Natural killer cell (primary cell): ENCODE data around the gene PYCARD. TPM values are rescaled to one million over a fixed set of nuclear protein-coding genes. Genes with fewer than 3 reads are reported as not detected.

Experiments
- ATAC-seq, 3 donors: fragments of 150-1000 bp in 2 of 3; fragments of 200-7000 bp in 1 of 3; cut with Tn5 transposase; 1 replicate in 1 of 3; 2 replicates in 2 of 3; pipeline ENCODE4 v1.10.0; 2021; ENCODE audit warnings: mild to moderate bottlenecking in 2 of 3, moderate library complexity in 2 of 3
- DNase-seq, 2 donors: peaks; one replicate each; pipeline versions ENCODE4 v3.0.0 to v3.0.0-alpha.2; 2013 to 2021; ENCODE audit warnings: mixed read lengths in 1 of 2
- H3K27ac ChIP-seq: one replicate; pipeline ENCODE4 v1.5.1; 2013; ENCODE audit warnings: mild to moderate bottlenecking, low read length
- H3K27me3 ChIP-seq: one replicate; pipeline ENCODE4 v1.6.1; 2013; ENCODE audit warnings: low read length; ENCODE audit not compliant: control insufficient read depth, insufficient read depth
- H3K36me3 ChIP-seq: one replicate; pipeline ENCODE4 v1.6.1; 2013; ENCODE audit warnings: low read length; ENCODE audit not compliant: control insufficient read depth, insufficient read depth
- H3K4me1 ChIP-seq: one replicate; pipeline ENCODE4 v1.6.1; 2013; ENCODE audit warnings: low read length; ENCODE audit not compliant: control insufficient read depth, insufficient read depth
- H3K4me3 ChIP-seq: one replicate; pipeline ENCODE4 v1.5.1; 2013; ENCODE audit warnings: low read length
- H3K9me3 ChIP-seq: one replicate; pipeline ENCODE4 v1.6.1; 2013; ENCODE audit warnings: low read length; ENCODE audit not compliant: control insufficient read depth, insufficient read depth
- H3K27ac Mint-ChIP-seq, 2 donors: one replicate each; pipeline ENCODE4 v1.8.0; 2022; ENCODE audit warnings: mild to moderate bottlenecking in 2 of 2, mixed read lengths in 2 of 2, moderate library complexity in 1 of 2
- H3K27me3 Mint-ChIP-seq, 2 donors: one replicate each; pipeline ENCODE4 v1.8.0; 2022; ENCODE audit warnings: low read depth in 2 of 2, mixed read lengths in 2 of 2
- H3K36me3 Mint-ChIP-seq: one replicate; pipeline ENCODE4 v1.8.0; 2022; ENCODE audit warnings: mixed read lengths
- H3K4me1 Mint-ChIP-seq, 2 donors: one replicate each; pipeline ENCODE4 v1.8.0; 2022; ENCODE audit warnings: mixed read lengths in 2 of 2
- H3K4me3 Mint-ChIP-seq: one replicate; pipeline ENCODE4 v1.8.0; 2022; ENCODE audit warnings: mild to moderate bottlenecking, moderate library complexity, mixed read lengths
- H3K9me3 Mint-ChIP-seq, 2 donors: one replicate each; pipeline ENCODE4 v1.8.0; 2022; ENCODE audit warnings: mixed read lengths in 2 of 2
- CTCF ChIP-seq: fragments of 200-600 bp; IDR thresholded peaks from one replicate; pipeline ENCODE4 v1.8.0; 2022; ENCODE audit warnings: antibody characterized with exemption
- WGBS: methylation state at CpG from one replicate; pipeline ENCODE4 v1.1.7; 2013; ENCODE audit warnings: missing lambda C conversion rate; ENCODE audit not compliant: insufficient coverage; 5-methylcytosine and 5-hydroxymethylcytosine counted together
- intact Hi-C: fragments of 100-400 bp; cut with micrococcal nuclease; formaldehyde crosslinking; loops from one replicate; pipeline ENCODE4 v1.14.2; 2022
- total RNA-seq, 4 donors: library from RNA; stranded (reverse); fragments of 120-200 nt in 1 of 4; gene quantifications; one replicate each; pipeline versions ENCODE4 v1.2.3 to v1.2.4, GENCODE V29; 2013 to 2022

The PYCARD gene
- total RNA-seq, 3 donors from 2014 or later (not counting 1 experiment from before 2014, with no cell fraction given) = 29.7 to 38.1 (median 37.6) TPM

- H3K9me3 ChIP-seq = no peaks in the 10 kb centered on the region
- DNase-seq (no peak), ATAC-seq (peak in 1 of 3 donors; percentile 48)
- peaks cover 3% of the 10 kb centered on the region for H3K4me1 ChIP-seq
- no peaks in the 10 kb centered on the region for H3K36me3 ChIP-seq
- 8% methylated on average over 8 of the region's 8 CpGs for WGBS
- Mint-ChIP-seq H3K4me3 (peak overlapping the region; percentile 4), H3K4me1 (peaks cover 0 to 6% of the 10 kb centered on the region in 2 donors), H3K27ac (no peak overlapping the region), H3K27me3 (no peaks in the 10 kb centered on the region), H3K36me3 (no peaks in the 10 kb centered on the region), H3K9me3 (no peaks in the 10 kb centered on the region)
- no peak for TF ChIP-seq CTCF
- H3K27ac ChIP-seq = no peak overlapping the region
- intact Hi-C loops = no loop called here
- H3K27me3 ChIP-seq = no peaks in the 10 kb centered on the region
- no peak overlapping the region for H3K4me3 ChIP-seq
Measured at GRCh38 chr16:31157136-31157535, 45.4 kb downstream of the PYCARD start.

Other genes with a start within 250 kb of the PYCARD start
- gene SETD1A, start 245.0 kb downstream of the PYCARD start, total RNA-seq = 10 to 100 TPM; 32.9 to 34.5 (median 33.9) TPM
- 1 to 10 TPM in 1 of 3 donors, under 1 TPM in 2; 0.26 to 2.1 (median 0.39) TPM for gene HSD3B7, start 217.6 kb downstream of the PYCARD start, total RNA-seq
- 1 to 10 TPM in 1 of 3 donors, under 1 TPM in 2; 0.14 to 1.6 (median 0.32) TPM for gene STX1B, start 192.1 kb downstream of the PYCARD start, total RNA-seq
- 100 to 1,000 TPM; 128 to 145 (median 133) TPM for gene STX4, start 169.2 kb downstream of the PYCARD start, total RNA-seq
- gene ZNF668, start 128.5 kb downstream of the PYCARD start, total RNA-seq = 10 to 100 TPM; 11.0 to 27.4 (median 22.6) TPM
- 10 to 100 TPM; 22.0 to 31.1 (median 30.1) TPM for gene ZNF646, start 128.3 kb downstream of the PYCARD start, total RNA-seq
- 1 to 10 TPM; 4.3 to 7.4 (median 5.1) TPM for gene PRSS53, start 113.8 kb downstream of the PYCARD start, total RNA-seq
- 10 to 100 TPM; 35.9 to 42.1 (median 41.8) TPM for gene VKORC1, start 108.0 kb downstream of the PYCARD start, total RNA-seq
- gene BCKDK, start 94.4 kb downstream of the PYCARD start, total RNA-seq = 10 to 100 TPM in 2 of 3 donors, 1 to 10 TPM in 1; 9.9 to 16.3 (median 12.1) TPM
- gene KAT8, start 85.1 kb downstream of the PYCARD start, total RNA-seq = 100 to 1,000 TPM in 1 of 3 donors, 10 to 100 TPM in 2; 90.6 to 101 (median 93.4) TPM
- not detected for gene PRSS8, start 67.0 kb downstream of the PYCARD start, total RNA-seq
- gene PRSS36, start 52.7 kb downstream of the PYCARD start, total RNA-seq = 1 to 10 TPM; 2.1 to 3.5 (median 2.3) TPM
- gene FUS, start 22.6 kb downstream of the PYCARD start, total RNA-seq = 100 to 1,000 TPM; 872 to 934 (median 918) TPM
- under 1 TPM in 2 of 3 donors, not detected in 1; 0.05 to 0.07 TPM for gene TRIM72, start 11.4 kb upstream of the PYCARD start, total RNA-seq
- not detected for gene PYDC1, start 14.4 kb upstream of the PYCARD start, total RNA-seq
- gene ITGAM, start 57.2 kb upstream of the PYCARD start, total RNA-seq = 100 to 1,000 TPM; 370 to 545 (median 428) TPM
- gene ITGAX, start 152.4 kb upstream of the PYCARD start, total RNA-seq = 100 to 1,000 TPM; 224 to 249 (median 233) TPM
- 1 to 10 TPM; 1.0 to 2.9 (median 2.2) TPM for gene ITGAD, start 190.6 kb upstream of the PYCARD start, total RNA-seq
- gene COX6A2, start 225.6 kb upstream of the PYCARD start, total RNA-seq = not detected
- gene ZNF843, start 240.0 kb upstream of the PYCARD start, total RNA-seq = under 1 TPM; 0.14 to 0.50 (median 0.23) TPM